ENCODE results near the gene LRRC3C. TPM values are rescaled to one million over a fixed set of nuclear protein-coding genes. Genes with fewer than 3 reads are reported as not detected.

LRRC3C gene
- total and polyA plus RNA-seq, 7 donors, result 0.07 TPM; not detected in 6

- Histone ChIP-seq H3K27me3 (no peaks in the 10 kb centered on the region), H3K4me1 (no peaks in the 10 kb centered on the region), H3K36me3 (peaks cover 0 to 11% (median 2%) of the 10 kb centered on the region in 4 donors), H3K9me3 (no peaks in the 10 kb centered on the region), H3K27ac (no peak overlapping the region), H3K4me3 (no peak overlapping the region)
- no peak for DNase-seq
- intact Hi-C loops (cut with DNase I), result no loop called here
- WGBS, 2 donors, result 86 to 88% methylated on average over 3 of the region's 3 CpGs
- TF ChIP-seq POLR2A (IDR thresholded peaks at IDR 0.05) (no peak), POLR2AphosphoS5 (IDR thresholded peaks at IDR 0.05) (no peak), CTCF (IDR thresholded peaks at IDR 0.05) (no peak), EP300 (IDR thresholded peaks at IDR 0.05) (no peak)
Measured at GRCh38 chr17:39904990-39905288, 22.6 kb upstream of the LRRC3C start.

GRCh38 chr17:39908789-39909352, 18.7 kb upstream of the LRRC3C start:
- intact Hi-C loops (cut with DNase I), result no loop called here
- Histone ChIP-seq H3K36me3 (peaks cover 0 to 11% (median 0%) of the 10 kb centered on the region in 4 donors), H3K27ac (no peak overlapping the region), H3K9me3 (no peaks in the 10 kb centered on the region), H3K4me1 (no peaks in the 10 kb centered on the region), H3K4me3 (no peak overlapping the region), H3K27me3 (no peaks in the 10 kb centered on the region)
- WGBS, 2 donors, result 94 to 96% methylated on average over 6 of the region's 6 CpGs
- DNase-seq, result no peak
- TF ChIP-seq CTCF (IDR thresholded peaks at IDR 0.05) (no peak), POLR2A (IDR thresholded peaks at IDR 0.05) (no peak), EP300 (IDR thresholded peaks at IDR 0.05) (no peak), POLR2AphosphoS5 (IDR thresholded peaks at IDR 0.05) (no peak)

- Histone ChIP-seq H3K4me1 (no peaks in the 10 kb centered on the region), H3K27ac (no peak overlapping the region), H3K4me3 (no peak overlapping the region), H3K27me3 (no peaks in the 10 kb centered on the region), H3K36me3 (peaks cover 0 to 7% (median 0%) of the 10 kb centered on the region in 4 donors), H3K9me3 (no peaks in the 10 kb centered on the region)
- 90 to 96% methylated on average over 3 of the region's 3 CpGs for WGBS, 2 donors
- TF ChIP-seq EP300 (IDR thresholded peaks at IDR 0.05) (no peak), POLR2AphosphoS5 (IDR thresholded peaks at IDR 0.05) (no peak), CTCF (IDR thresholded peaks at IDR 0.05) (no peak), POLR2A (IDR thresholded peaks at IDR 0.05) (no peak)
- DNase-seq, result no peak
- intact Hi-C loops (cut with DNase I), result no loop called here
Measured at GRCh38 chr17:39913989-39914388, 13.5 kb upstream of the LRRC3C start.

GRCh38 chr17:39915559-39915958, 12.0 kb upstream of the LRRC3C start:
- Histone ChIP-seq H3K36me3 (peaks cover 0 to 15% (median 2%) of the 10 kb centered on the region in 4 donors), H3K27ac (no peak overlapping the region), H3K4me1 (no peaks in the 10 kb centered on the region), H3K27me3 (no peaks in the 10 kb centered on the region), H3K9me3 (no peaks in the 10 kb centered on the region), H3K4me3 (no peak overlapping the region)
- DNase-seq, result no peak
- intact Hi-C loops (cut with DNase I), result no loop called here
- 84 to 92% methylated on average over 4 of the region's 4 CpGs for WGBS, 2 donors
- TF ChIP-seq POLR2AphosphoS5 (IDR thresholded peaks at IDR 0.05) (no peak), EP300 (IDR thresholded peaks at IDR 0.05) (no peak), CTCF (IDR thresholded peaks at IDR 0.05) (no peak), POLR2A (IDR thresholded peaks at IDR 0.05) (no peak)

GRCh38 chr17:39916918-39917317, 10.6 kb upstream of the LRRC3C start:
- intact Hi-C loops (cut with DNase I), result no loop called here
- Histone ChIP-seq H3K4me1 (no peaks in the 10 kb centered on the region), H3K4me3 (no peak overlapping the region), H3K27me3 (no peaks in the 10 kb centered on the region), H3K9me3 (no peaks in the 10 kb centered on the region), H3K27ac (no peak overlapping the region), H3K36me3 (peaks cover 4 to 28% (median 10%) of the 10 kb centered on the region in 4 donors)
- TF ChIP-seq EP300 (IDR thresholded peaks at IDR 0.05) (no peak), POLR2A (IDR thresholded peaks at IDR 0.05) (no peak), POLR2AphosphoS5 (IDR thresholded peaks at IDR 0.05) (no peak), CTCF (IDR thresholded peaks at IDR 0.05) (no peak)
- WGBS, 2 donors, result 61 to 83% methylated on average over 7 of the region's 7 CpGs
- DNase-seq, result no peak

Measured in sigmoid colon (tissue), 7 donors.